IMR-90 (cell line): ENCODE results near the gene ST14. TPM values are rescaled to one million over a fixed set of nuclear protein-coding genes. Genes with fewer than 3 reads are reported as not detected.

Source experiments
- ATAC-seq: fragments of 200-7000 bp; cut with Tn5 transposase; 2 replicates; pipeline ENCODE4 v1.9.1; 2020; ENCODE audit warnings: low read depth, mild to moderate bottlenecking, moderate library complexity
- BruUV-seq: library from RNA; stranded (reverse); fragments of 400-500 nt; replicated peaks from 2 replicates; lab custom pipeline; 2021; lab: Mats Ljungman, UMichigan
- CTCF ChIA-PET: fragments of 300-600 bp; formaldehyde crosslinking; extraction: SDS; loops from one replicate; lab custom pipeline; 2021; ENCODE audit warnings: antibody characterized with exemption; lab: Yijun Ruan, JAX
- POLR2A ChIA-PET: fragments of 300-600 bp; sonication (Branson Sonifier 250); formaldehyde crosslinking; loops from one replicate; lab custom pipeline; 2022; ENCODE audit warnings: antibody characterized with exemption; ENCODE audit not compliant: unreplicated experiment; lab: Charles Lee
- DNase-seq: peaks from one replicate; pipeline ENCODE4 v3.0.0; 2013
- H2AFZ ChIP-seq: replicated peaks from 2 replicates; pipeline ENCODE3; 2013; ENCODE audit warnings: low read length, mild to moderate bottlenecking; ENCODE audit not compliant: poor library complexity
- H2AK5ac ChIP-seq: 2 replicates; pipeline ENCODE4 v1.6.1; 2013; ENCODE audit warnings: low read depth, low read length, inconsistent platforms
- H2AK9ac ChIP-seq: replicated peaks from 2 replicates; pipeline ENCODE3; 2013; ENCODE audit warnings: mild to moderate bottlenecking, low read depth, low read length, moderate library complexity; ENCODE audit not compliant: poor library complexity
- H2BK120ac ChIP-seq: 2 replicates; pipeline ENCODE4 v1.6.1; 2013; ENCODE audit warnings: low read depth, low read length, inconsistent platforms
- H2BK15ac ChIP-seq: 3 replicates; pipeline ENCODE4 v1.6.1; 2013; ENCODE audit warnings: low read depth, low read length, inconsistent platforms
- H2BK20ac ChIP-seq: 2 replicates; pipeline ENCODE4 v1.6.1; 2013; ENCODE audit warnings: low read depth, mild to moderate bottlenecking, inconsistent platforms, low read length, moderate library complexity
- H2BK5ac ChIP-seq: 2 replicates; pipeline ENCODE4 v1.6.1; 2013; ENCODE audit warnings: mild to moderate bottlenecking, low read depth, low read length, inconsistent platforms; ENCODE audit not compliant: poor library complexity, severe bottlenecking
- H3K14ac ChIP-seq: replicated peaks from 2 replicates; pipeline ENCODE4 v1.6.1; 2013; ENCODE audit warnings: low read depth, low read length, inconsistent platforms
- H3K18ac ChIP-seq: 2 replicates; pipeline ENCODE4 v1.6.1; 2013; ENCODE audit warnings: low read depth, low read length, control low read depth
- H3K23ac ChIP-seq: 2 replicates; pipeline ENCODE4 v1.6.1; 2013; ENCODE audit warnings: low read depth, low read length, inconsistent platforms
- H3K27ac ChIP-seq: 2 replicates; pipeline ENCODE4 v1.5.1; 2013; ENCODE audit warnings: mild to moderate bottlenecking, control low read depth, low read length; ENCODE audit not compliant: insufficient read depth
- H3K27me3 ChIP-seq: 2 replicates; pipeline ENCODE4 v1.6.1; 2013; ENCODE audit warnings: low read length; ENCODE audit not compliant: control insufficient read depth, insufficient read depth
- H3K36me3 ChIP-seq: 2 replicates; pipeline ENCODE4 v1.6.1; 2013; ENCODE audit warnings: low read length, mixed read lengths; ENCODE audit not compliant: control insufficient read depth, insufficient read depth
- H3K4ac ChIP-seq: 2 replicates; pipeline ENCODE4 v1.6.1; 2013; ENCODE audit warnings: low read depth, low read length, inconsistent platforms
- H3K4me1 ChIP-seq: 2 replicates; pipeline ENCODE4 v1.6.1; 2013; ENCODE audit warnings: low read length, mixed read lengths; ENCODE audit not compliant: control insufficient read depth, insufficient read depth
- H3K4me2 ChIP-seq: 2 replicates; pipeline ENCODE4 v1.6.1; 2013; ENCODE audit warnings: low read depth, mild to moderate bottlenecking, control low read depth, low read length, moderate library complexity
- H3K4me3 ChIP-seq: 2 replicates; pipeline ENCODE4 v1.5.1; 2013; ENCODE audit warnings: low read depth, mild to moderate bottlenecking, control low read depth, low read length, moderate library complexity; ENCODE audit not compliant: insufficient read depth
- H3K56ac ChIP-seq: 2 replicates; pipeline ENCODE4 v1.6.1; 2013; ENCODE audit warnings: low read length, inconsistent platforms; ENCODE audit not compliant: insufficient read depth; ENCODE audit errors: extremely low read depth
- H3K79me1 ChIP-seq, 2 experiments: 2 replicates each; pipeline ENCODE4 v1.6.1; 2013; ENCODE audit warnings: low read length in 2 of 2, inconsistent platforms in 1 of 2, low read depth in 1 of 2
- H3K9ac ChIP-seq: 2 replicates; pipeline ENCODE4 v1.6.1; 2013; ENCODE audit warnings: low read depth, low read length, control low read depth
- H3K9me1 ChIP-seq: 2 replicates; pipeline ENCODE4 v1.6.1; 2013; ENCODE audit warnings: low read length, inconsistent platforms; ENCODE audit not compliant: insufficient read depth
- H3K9me3 ChIP-seq: 2 replicates; pipeline ENCODE4 v1.6.1; 2013; ENCODE audit warnings: low read length; ENCODE audit not compliant: control insufficient read depth, insufficient read depth
- H4K20me1 ChIP-seq: 2 replicates; pipeline ENCODE4 v1.6.1; 2013; ENCODE audit warnings: low read length, inconsistent platforms; ENCODE audit not compliant: insufficient read depth
- H4K5ac ChIP-seq: 2 replicates; pipeline ENCODE4 v1.6.1; 2013; ENCODE audit warnings: mild to moderate bottlenecking, low read depth, low read length, control low read depth
- H4K8ac ChIP-seq, 2 experiments: 2 replicates each; pipeline ENCODE4 v1.6.1; 2013; ENCODE audit warnings: low read depth in 2 of 2, low read length in 2 of 2, control low read depth in 1 of 2, inconsistent platforms in 1 of 2
- H4K91ac ChIP-seq: 2 replicates; pipeline ENCODE4 v1.6.1; 2013; ENCODE audit warnings: low read depth, low read length, inconsistent platforms; ENCODE audit not compliant: insufficient read depth
- CEBPB ChIP-seq: IDR thresholded peaks from 2 replicates; pipeline ENCODE4 v1.6.1; 2012; ENCODE audit warnings: low read depth, low read length, improper control_type of control experiment
- FOS ChIP-seq: fragments of 150-350 bp; IDR thresholded peaks from 2 replicates; pipeline ENCODE4 v1.6.1; 2016; ENCODE audit warnings: low read depth, low read length
- SMC3 ChIP-seq: fragments of 150-350 bp; IDR thresholded peaks from 2 replicates; pipeline ENCODE4 v1.6.1; 2016; ENCODE audit warnings: low read depth, mild to moderate bottlenecking, antibody characterized with exemption, low read length, moderate library complexity
- WGBS, 2 experiments: methylation state at CpG; one replicate each; pipeline versions ENCODE4 v1.1.5 to v1.1.7; 2013; ENCODE audit warnings: missing lambda C conversion rate in 2 of 2; ENCODE audit not compliant: insufficient read length in 1 of 2; ENCODE audit errors: extremely low coverage in 2 of 2; 5-methylcytosine and 5-hydroxymethylcytosine counted together
- dilution Hi-C: fragments of 300-500 bp; cut with HindIII; formaldehyde crosslinking; loops from one replicate; pipeline ENCODE4 v1.14.3; 2018; ENCODE audit warnings: low sequenced_read_pairs; ENCODE audit not compliant: unreplicated experiment
- in situ Hi-C: fragments of 300-500 bp; cut with MboI; formaldehyde crosslinking; loops from 3 replicates; pipeline ENCODE4 v1.14.3; 2019; ENCODE audit warnings: low sequenced_read_pairs, inconsistent platforms, mixed read lengths
- intact Hi-C: fragments of 100-400 bp; cut with micrococcal nuclease; formaldehyde crosslinking; loops from 2 replicates; pipeline ENCODE4 v1.10.0; 2022
- polyA plus RNA-seq, 3 experiments: library from polyadenylated mRNA; depleted of rRNA; stranded (reverse); fragments of >200 nt; gene quantifications; 2 replicates each; pipeline ENCODE4 v1.2.3, GENCODE V29; 2012; ENCODE audit warnings: low replicate concordance in 1 of 3
- total RNA-seq: library from RNA; depleted of rRNA; stranded (reverse); fragments of >200 nt; gene quantifications from 2 replicates; pipeline ENCODE4 v1.2.3, GENCODE V29; 2012

The ST14 gene
- total and polyA plus RNA-seq, 2 of the 4 experiments (the other 2 are of a cell fraction), result not detected

- Histone ChIP-seq H3K18ac (no peak overlapping the region), H4K8ac (no peak overlapping the region), H2BK120ac (no peak overlapping the region), H3K56ac (no peak overlapping the region), H4K20me1 (no peaks in the 10 kb centered on the region), H3K36me3 (no peaks in the 10 kb centered on the region), H3K27ac (no peak overlapping the region), H3K14ac (peak overlapping the region; percentile 25; the same call in 1 of the 2 replicates), H3K4me1 (peaks cover 4% of the 10 kb centered on the region), H4K91ac (no peak overlapping the region), H2BK20ac (no peak overlapping the region), H3K4ac (no peak overlapping the region), H3K27me3 (peaks cover 5% of the 10 kb centered on the region; the same call in 1 of the 2 replicates), H3K79me1 (no peaks in the 10 kb centered on the region), H3K9ac (no peak overlapping the region), H2AFZ (no peak overlapping the region), H2AK9ac (no peak overlapping the region), H2BK5ac (no peak overlapping the region), H2AK5ac (no peak overlapping the region), H3K9me1 (peaks cover 8% of the 10 kb centered on the region), H3K4me2 (no peak overlapping the region), H3K4me3 (no peak overlapping the region), H3K23ac (no peak overlapping the region), H2BK15ac (no peak overlapping the region), H4K5ac (no peak overlapping the region), H3K9me3 (no peaks in the 10 kb centered on the region)
- no peak for TF ChIP-seq FOS
- TF ChIP-seq SMC3, result no peak
- TF ChIP-seq CEBPB, result no peak
- no TSS peak for BruUV-seq
- dilution Hi-C loops (no loop called here), intact Hi-C loops (no loop called here), in situ Hi-C loops (no loop called here)
- DNase-seq (peak; percentile 88), ATAC-seq (no peak)
- ChIA-PET POLR2A (no interaction called here), CTCF (no interaction called here)
- WGBS, 2 experiments, result 45% methylated on average over 4 of the region's 7 CpGs; no CpG with 5 or more reads in 1 of the 2 experiments
Measured at GRCh38 chr11:130168105-130168504, 8.5 kb downstream of the ST14 start.
